GM21360 (cell line): Measurements from ENCODE around the gene AFG3L2.
A peak's percentile ranks its signal among the peaks of the same experiment; 100 is the strongest.

Experiments used
- ATAC-seq: cut with Tn5 transposase; IDR thresholded peaks from one replicate; pipeline ENCODE4 v1.9.1; 2021; ENCODE audit warnings: mild to moderate bottlenecking, moderate library complexity; ENCODE audit not compliant: unreplicated experiment

The AFG3L2 gene

DNA sequence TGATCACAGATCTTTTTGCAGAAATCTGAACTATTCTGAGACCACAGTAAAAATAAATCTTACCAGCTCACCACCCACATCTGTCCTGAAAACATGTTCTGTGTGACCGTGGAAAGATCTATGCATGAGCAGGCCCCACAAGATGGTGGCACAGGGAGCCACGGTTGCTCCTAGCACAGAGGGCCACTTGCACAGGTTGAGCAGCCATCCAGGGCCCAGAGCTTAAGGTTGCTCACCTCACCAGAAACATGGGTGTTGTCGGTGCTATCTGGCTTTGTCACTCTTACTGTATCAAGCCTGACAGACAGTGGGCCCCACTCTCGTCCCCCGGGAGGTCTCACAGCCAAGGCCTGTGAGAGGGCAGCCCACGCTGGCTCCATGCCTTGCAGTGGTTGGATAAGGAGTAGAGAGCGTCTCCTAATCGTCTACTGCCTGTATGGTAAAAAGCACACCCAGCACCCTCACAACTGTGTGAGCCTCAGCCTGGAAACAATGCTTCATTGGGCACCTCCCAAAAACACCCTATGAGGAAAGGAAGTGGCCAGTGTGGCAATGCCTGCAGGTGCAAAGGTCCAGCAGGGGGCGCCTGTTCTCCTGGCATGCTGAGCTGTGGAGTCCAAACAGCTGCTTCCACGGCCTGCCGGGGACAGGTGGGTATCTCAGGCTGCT, 49.4 kb downstream of the AFG3L2 start:
- ATAC-seq = peak; percentile 70

DNA sequence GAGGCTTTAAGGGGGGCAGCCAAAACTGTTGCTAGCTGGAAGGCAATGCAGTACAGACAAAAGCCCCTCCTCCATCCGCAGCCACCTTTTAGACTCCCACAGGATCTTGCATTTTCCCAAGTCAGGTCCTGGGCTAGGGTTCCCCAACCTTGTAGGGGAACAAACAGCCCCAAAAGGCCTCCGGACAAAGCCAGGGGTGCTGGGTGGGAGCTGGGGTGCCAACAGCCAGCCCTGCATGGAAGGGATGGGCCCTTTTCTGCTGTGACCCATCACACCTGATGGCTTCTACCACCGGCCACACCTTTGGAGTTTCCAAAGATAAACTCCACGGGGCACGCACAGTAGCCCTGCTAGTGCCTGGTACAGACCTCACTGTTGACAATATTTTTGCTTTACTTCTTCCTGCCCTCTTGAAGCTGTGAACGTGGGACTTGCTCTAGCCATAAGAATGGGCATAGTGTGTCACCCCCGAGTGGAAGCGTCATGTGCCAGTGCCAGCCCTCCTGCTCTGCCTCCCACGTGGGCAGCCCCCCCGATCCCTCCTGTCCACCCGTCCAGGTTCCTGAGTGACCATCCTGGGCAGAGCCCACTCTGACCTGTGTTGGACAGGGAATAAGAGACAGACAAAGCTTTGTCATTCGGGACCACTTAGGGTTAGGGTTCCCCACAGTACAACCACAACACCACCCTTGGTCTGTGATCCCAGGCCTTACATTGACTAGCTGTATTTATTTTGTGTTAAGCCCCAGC, 50.1 kb downstream of the AFG3L2 start:
- no peak for ATAC-seq

DNA sequence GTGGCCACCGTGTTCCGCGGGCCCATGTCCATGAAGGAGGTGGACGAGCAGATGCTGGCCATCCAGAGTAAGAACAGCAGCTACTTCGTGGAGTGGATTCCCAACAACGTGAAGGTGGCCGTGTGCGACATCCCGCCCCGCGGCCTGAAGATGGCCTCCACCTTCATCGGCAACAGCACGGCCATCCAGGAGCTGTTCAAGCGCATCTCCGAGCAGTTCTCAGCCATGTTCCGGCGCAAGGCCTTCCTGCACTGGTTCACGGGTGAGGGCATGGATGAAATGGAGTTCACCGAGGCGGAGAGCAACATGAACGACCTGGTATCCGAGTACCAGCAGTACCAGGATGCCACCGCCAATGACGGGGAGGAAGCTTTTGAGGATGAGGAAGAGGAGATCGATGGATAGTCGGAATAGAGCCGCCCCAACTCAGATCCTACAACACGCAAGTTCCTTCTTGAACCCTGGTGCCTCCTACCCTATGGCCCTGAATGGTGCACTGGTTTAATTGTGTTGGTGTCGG, 51.2 kb downstream of the AFG3L2 start:
- no peak for ATAC-seq

DNA sequence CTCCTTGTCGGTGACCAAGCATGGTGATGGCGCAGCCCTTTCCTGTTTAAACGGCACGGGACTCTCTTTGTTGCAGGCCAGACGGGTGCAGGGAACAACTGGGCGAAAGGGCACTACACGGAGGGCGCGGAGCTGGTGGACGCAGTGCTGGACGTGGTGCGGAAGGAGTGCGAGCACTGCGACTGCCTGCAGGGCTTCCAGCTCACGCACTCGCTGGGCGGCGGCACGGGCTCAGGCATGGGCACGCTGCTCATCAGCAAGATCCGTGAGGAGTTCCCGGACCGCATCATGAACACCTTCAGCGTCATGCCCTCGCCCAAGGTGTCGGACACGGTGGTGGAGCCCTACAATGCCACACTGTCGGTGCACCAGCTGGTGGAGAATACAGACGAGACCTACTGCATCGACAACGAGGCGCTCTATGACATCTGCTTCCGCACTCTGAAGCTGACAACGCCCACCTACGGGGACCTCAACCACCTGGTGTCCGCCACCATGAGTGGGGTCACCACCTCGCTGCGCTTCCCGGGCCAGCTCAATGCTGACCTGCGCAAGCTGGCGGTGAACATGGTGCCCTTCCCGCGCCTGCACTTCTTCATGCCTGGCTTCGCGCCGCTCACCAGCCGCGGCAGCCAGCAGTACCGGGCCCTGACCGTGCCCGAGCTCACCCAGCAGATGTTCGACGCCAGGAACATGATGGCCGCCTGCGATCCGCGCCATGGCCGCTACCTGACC, 51.9 kb downstream of the AFG3L2 start:
- ATAC-seq = no peak

DNA sequence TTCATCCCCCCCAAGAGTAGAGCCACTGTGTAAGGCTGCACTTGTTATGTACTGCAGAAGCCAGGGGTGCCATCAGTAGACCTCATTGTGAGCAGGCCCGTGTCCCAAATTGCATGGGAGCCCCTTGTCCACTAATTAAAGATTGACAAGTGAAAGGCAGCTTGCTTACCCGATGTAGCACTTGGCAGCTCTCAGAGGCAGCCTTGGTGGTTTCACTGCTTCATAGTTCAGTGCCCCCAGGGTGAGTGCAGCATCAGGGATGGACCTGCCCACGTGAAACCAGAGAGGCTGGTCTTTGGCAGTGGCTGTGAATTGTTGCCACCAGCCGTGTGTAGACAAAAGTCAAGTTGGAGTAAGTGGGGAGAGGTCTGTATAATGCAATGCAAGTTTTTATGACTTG, 55.7 kb downstream of the AFG3L2 start:
- no peak for ATAC-seq

DNA sequence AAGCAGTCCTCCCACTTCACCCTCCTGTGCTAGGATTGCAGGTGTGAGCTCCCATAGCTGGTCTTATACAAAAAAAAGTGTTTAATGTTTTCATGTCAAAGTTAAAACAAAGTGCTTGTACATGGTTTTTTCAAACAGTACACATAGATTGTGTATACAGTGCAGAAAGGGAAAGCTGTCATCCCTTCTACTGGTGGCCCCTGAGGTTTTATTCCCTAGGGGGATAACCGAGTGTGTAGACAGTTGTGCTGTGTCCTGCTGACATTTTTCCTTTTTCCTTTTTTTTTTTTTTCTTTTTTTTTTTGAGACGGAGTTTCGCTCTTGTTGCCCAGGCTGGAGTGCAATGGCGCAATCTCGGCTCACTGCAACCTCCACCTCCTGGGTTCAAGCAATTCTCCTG, 58.2 kb downstream of the AFG3L2 start:
- ATAC-seq = no peak

DNA sequence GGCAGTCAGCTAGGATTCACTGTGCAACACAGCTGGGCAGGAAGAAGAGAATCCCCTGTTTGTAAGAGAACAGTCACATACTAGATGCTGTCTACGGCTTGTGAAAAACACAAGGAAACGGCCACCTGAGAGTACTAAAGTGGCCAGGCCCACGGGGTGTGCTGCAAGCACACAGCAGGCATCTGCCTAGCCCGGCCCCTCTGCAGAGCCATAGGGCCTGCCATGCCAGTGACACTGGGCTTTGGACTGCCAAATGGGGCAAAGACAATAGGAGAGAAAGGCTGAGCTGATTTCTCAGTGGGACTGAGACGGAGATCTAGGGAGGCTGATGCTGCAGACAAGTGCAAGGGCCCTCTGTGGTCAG, 58.7 kb downstream of the AFG3L2 start:
- no peak for ATAC-seq

DNA sequence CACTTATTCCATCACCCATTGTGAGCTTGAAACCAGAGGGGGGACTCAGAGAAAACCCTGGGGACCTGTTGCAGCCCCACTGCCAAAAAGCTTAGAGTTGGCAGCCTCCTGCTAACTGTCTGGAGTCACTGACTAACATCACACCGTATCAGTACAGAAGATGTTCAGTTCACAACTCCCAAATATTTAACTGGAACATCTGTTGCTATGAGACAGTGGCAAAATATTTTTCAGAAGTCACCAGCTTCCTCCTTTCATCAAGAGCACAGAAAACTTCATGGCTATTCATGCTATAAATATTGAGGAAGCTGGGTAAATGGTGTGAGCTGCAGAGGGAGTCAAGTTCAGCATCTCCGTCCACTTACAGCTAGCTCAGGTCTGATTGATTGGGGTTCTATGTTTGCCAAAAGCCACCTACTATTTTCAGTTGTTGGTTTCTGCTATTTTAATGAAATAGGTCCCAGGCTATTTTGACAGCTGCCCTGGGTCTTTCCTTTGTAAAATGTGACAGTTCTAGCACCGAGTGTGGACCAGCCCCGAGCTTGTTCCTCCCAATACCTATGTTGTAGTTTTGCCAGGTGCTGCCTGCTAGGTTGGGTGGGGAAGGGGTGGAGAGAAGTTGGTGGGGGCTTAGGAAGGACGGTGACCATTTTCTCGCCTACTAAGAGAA, 59.2 kb downstream of the AFG3L2 start:
- no peak for ATAC-seq

DNA sequence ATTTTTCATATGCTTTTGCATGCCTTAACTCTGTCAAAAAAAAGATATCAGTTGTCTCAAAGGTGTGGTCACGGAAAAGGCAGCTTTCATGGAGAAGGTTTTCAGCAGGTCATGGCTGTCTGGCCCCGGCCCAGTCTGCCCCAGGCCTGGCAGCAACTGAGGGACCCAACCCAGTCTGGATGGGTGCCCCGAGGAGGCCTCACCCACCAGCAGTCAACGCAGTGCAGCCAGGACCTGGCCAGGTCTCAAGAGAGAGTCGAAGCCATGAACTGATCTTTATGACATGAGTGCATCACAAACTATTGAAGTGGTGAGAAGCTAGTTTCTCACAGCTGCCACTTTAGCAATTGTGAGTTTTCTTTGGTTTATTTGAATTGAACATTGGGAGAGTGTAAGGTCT, 61.1 kb downstream of the AFG3L2 start:
- ATAC-seq = no peak

DNA sequence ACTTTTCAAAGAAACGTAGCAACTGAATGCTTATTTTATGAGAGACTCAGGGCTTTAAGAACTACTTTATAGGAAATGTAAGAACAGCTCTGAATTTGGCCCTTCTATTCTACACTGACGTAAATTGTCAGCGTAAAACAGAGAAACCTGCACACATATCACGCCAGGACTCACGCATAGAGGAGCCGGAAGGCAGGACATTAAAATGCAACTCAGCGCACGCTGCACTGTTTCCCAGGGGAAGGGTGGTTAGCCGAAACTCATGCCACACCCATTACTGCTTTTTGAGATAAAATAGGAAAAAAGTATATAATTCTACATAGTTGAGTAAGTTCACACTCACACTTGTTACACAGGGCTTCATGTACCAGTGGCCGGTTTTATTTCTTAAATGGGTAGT, 61.5 kb downstream of the AFG3L2 start:
- ATAC-seq = no peak

DNA sequence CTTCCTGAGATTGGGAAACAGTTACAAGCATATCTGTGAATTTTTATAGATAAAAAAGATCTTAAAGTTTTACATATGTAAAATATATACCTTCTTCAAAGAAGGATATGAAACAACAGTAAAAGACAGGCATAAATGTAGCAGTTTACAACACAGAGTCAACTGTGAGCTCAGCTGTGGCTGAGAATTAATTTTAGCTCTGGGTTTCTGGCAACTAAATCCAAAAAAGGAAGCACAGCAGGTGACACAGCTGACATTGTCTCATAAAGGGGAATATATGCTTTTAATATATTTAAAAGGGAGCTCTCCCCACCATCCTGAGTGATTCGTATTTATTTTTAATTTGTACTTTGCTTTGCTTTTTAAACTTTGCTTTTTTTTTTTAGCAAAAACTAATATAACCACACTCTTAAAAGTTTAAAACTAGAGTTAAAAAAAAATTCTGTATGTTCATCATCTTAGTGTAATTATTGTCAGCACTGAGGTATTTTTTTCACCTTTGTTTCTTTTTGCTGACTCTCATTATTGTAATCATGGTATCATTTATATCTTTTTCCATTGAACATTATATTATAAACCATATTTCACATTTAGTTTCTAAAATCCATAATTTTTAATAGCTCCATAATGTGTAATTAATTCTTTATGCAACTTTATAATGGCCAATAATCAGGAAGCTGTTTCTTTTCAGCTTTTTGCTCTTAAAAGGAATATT, 62.3 kb downstream of the AFG3L2 start:
- no peak for ATAC-seq

DNA sequence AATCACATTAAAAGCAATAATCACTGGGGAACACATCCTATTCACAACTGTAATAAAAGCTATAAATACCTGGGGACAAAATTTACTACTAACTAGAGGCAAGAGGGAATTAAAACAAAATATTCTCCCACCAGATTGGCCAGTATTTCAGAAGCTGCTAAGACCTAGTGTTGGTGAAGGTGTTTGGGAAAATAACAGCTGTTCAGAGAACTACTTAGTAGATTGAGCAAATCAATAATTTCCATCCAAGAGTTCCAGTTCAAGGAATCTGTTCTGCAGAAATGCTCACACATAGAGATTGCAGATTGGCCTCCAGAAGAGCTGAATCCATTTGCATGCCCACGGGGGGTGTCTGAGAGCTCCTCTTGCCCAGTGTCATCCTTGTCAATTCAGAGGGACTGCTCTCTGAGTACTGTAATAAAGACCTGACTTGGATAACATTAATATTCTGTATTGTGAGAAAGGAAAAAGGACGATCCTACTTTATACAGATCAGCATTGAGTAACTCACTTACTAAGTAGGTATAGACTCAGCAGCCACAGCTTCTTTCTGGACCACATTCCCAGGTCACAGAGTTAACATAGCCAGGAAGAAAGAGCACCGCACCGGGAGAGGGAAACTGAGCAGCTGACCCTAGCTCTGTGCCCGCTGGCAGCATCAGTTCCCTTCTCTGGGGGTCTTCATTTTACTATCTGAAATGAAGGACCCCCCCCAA, 63.3 kb downstream of the AFG3L2 start:
- no peak for ATAC-seq

DNA sequence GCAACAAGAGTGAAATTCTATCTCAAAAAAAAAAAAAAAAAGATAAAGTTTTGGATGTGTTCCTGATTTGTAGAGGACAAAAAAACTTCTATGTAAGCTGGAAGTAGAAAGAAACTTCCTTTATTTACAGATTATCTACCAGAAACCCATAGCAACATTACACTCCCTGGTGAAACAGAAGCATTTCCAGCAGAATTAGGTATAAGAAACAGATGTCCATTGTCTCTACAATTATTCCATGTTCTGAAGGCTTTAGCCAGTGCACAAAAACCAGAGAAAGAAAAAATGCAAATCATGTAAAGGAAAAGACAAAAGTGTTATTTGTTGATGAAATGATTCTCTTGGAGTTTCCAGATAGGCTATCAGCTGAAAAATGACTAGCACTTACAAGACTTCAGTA, 64.1 kb downstream of the AFG3L2 start:
- ATAC-seq = no peak

DNA sequence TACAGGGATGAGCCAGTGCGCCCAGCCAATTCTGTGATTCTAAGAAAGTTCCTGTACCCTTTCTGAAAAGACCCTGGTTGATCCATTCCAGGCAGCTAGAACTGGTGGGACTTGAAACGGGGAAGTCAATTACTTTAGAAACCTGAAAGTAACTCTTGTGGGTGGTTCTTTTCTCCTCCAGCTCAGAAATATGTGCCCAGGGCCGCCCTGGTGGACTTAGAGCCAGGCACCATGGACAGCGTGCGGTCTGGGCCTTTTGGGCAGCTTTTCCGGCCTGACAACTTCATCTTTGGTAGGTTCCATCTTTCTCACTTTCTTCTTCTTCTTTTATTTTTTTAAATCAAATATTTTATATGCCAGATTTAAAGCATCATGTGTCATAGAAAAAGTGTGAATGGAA, 66.3 kb downstream of the AFG3L2 start:
- ATAC-seq = no peak

DNA sequence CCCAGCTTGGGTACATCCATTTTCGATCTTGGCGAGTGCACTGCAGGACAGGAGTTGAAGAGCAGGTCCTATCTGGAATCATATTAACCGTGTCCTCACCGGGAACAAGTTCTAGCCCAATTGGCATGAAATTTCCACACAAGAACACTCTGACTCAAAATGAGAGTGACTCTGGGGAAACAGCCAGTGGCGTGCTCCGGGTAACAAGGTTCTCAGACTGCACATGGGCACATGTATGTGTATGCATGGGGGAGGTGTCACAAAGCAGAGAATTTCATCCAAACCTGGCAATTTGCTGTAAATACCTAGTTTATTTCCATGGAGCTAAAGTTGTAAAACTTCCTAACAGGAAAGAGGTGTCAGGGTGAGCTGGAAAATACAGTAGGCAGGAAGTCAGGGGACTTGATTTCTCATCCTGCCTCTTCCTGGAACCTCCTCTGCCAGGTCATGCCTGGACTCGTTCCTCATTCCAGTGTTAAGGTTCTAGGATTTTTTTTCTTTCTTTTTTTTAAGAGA, 67.3 kb downstream of the AFG3L2 start:
- no peak for ATAC-seq

DNA sequence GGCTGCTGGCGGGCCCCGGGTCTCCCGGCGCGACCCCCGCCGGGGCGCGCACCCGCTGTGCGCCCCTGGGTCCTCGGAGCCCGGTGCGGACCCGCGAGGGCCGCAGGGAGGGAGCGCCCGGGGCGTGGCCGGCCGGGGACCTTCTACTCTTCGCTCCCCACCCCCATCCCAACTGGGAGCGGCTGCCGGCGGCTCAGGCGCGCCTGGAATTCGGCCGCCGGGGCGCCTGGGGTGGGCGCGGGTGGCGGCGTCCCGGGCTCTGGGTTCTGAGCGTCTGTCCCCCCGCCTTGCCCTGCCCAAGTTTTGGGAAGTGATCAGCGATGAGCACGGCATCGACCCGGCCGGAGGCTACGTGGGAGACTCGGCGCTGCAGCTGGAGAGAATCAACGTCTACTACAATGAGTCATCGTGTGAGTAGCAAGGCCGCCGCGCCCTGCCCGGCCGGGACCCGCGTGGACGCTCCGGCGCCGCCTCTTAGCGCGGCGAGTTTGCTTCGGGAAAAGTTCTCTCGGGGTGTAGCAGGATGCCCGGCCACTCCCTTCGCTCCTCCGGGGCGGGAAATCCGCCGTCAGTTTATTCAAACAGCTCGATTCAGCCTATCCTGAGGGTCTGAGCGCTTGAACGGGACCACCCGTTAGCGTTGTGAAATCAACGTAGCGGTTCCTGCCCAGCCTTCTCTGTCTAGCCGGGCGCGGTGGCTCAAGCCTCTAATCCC, 68.5 kb downstream of the AFG3L2 start:
- peak; percentile 45 for ATAC-seq

DNA sequence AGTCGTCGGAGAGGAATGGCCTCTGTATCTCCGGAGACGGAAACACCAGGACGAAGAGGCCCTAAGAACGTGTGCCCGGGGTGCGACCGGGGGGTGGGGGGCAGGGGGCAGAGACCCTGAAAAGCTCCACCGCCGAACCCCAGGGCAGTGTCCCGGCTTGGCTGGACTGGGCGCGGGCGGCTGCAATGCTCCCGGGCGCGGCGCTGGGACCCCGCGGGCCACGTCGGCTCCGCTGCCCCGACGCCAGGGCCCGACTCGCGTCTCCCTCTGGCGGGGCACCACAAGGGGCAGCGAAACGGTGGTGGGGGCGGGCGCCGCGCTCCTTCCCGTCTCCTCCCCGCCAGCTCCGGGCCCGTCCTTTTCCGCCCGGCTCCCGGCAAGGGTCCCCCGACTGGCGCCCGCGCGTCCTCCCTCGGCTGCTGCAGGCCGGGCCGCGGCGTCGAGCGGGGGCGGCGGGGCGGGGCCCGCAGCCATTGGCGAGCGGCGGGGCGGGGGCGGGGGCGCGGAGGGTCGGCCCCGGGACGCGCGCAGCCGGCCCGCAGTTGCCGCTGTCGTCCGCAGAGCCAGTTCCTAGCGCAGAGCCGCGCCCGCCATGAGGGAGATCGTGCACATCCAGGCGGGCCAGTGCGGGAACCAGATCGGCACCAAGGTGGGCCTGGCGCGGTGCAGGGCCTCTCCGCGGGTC, 69.2 kb downstream of the AFG3L2 start, which contains the start of gene TUBB6:
TSS of gene TUBB6 (plus strand) at position 541 of the 685 bp plus-strand sequence. CDS start at position 593, 52 bp downstream.
- ATAC-seq = peak; percentile 64
